Upper lobe of right lung (tissue), 1 donor: Measurements from ENCODE around the gene RPL10A. TPM values are rescaled to one million over a fixed set of nuclear protein-coding genes. Genes with fewer than 3 reads are reported as not detected.

Experiments
- ATAC-seq: fragments of 200-7000 bp; cut with Tn5 transposase; one replicate; pipeline ENCODE4 v1.9.1; 2020; ENCODE audit warnings: mild to moderate bottlenecking, moderate library complexity
- DNase-seq: peaks from one replicate; pipeline ENCODE4 v3.0.0-alpha.2; 2020
- H3K27ac ChIP-seq: fragments of 200-600 bp; one replicate; pipeline ENCODE4 v1.8.0; 2022
- H3K27me3 ChIP-seq: fragments of 200-600 bp; one replicate; pipeline ENCODE4 v1.8.0; 2022; ENCODE audit warnings: mild to moderate bottlenecking
- H3K36me3 ChIP-seq: fragments of 200-600 bp; one replicate; pipeline ENCODE4 v1.8.0; 2022
- H3K4me1 ChIP-seq: fragments of 200-600 bp; one replicate; pipeline ENCODE4 v1.8.0; 2022
- H3K4me3 ChIP-seq: fragments of 200-600 bp; one replicate; pipeline ENCODE4 v1.8.0; 2022; ENCODE audit warnings: mild to moderate bottlenecking
- H3K9me3 ChIP-seq: fragments of 200-600 bp; one replicate; pipeline ENCODE4 v1.8.0; 2022
- intact Hi-C: fragments of 100-400 bp; cut with DNase I; formaldehyde crosslinking; loops from one replicate; pipeline ENCODE4 v1.11.0; 2022
- total RNA-seq: library from RNA; stranded (reverse); fragmentation: NEBNext Ultra II Directional; extraction: Animal tissue kit (Norgen Biotek cat#: 25700); gene quantifications from one replicate; pipeline ENCODE4 v1.2.1, GENCODE V29; 2021
- TF ChIP-seq, protein P1 (sequence below): fragments of 200-600 bp; IDR thresholded peaks from one replicate; pipeline ENCODE4 v1.8.0; 2022; ENCODE audit warnings: antibody characterized with exemption
- donor health status: DM: no; HTN: yes; CAD: no; lungs with severe emphysema.

Gene RPL10A
- total RNA-seq, 1 donor from 2014 or later, result 941 TPM

DNA sequence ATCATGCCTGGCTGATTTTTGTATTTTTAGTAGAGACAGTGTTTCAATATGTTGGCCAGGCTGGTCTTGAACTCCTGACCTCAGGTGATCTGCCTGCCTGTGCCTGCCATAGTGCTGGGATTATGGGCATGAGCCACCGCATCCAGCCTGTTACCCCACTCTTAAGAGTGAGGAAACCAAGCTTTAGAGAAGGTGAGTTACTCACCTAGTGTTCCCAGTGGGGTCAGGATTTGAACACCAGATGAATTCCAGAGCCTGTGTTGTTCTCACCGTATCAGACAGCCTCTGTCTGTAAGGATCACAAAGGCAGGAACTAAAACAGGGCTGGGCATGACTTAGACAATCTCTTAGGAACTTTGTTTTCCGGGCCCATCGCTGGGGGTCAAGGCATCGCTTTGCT is 25.5 kb upstream of the RPL10A start:
- intact Hi-C loops, result no loop called here
- Histone ChIP-seq H3K9me3 (no peaks in the 10 kb centered on the region), H3K4me3 (no peak overlapping the region), H3K36me3 (no peaks in the 10 kb centered on the region), H3K27ac (no peak overlapping the region), H3K27me3 (no peaks in the 10 kb centered on the region), H3K4me1 (no peaks in the 10 kb centered on the region)
- ATAC-seq (no peak), DNase-seq (no peak)
- TF ChIP-seq, protein P1, sequence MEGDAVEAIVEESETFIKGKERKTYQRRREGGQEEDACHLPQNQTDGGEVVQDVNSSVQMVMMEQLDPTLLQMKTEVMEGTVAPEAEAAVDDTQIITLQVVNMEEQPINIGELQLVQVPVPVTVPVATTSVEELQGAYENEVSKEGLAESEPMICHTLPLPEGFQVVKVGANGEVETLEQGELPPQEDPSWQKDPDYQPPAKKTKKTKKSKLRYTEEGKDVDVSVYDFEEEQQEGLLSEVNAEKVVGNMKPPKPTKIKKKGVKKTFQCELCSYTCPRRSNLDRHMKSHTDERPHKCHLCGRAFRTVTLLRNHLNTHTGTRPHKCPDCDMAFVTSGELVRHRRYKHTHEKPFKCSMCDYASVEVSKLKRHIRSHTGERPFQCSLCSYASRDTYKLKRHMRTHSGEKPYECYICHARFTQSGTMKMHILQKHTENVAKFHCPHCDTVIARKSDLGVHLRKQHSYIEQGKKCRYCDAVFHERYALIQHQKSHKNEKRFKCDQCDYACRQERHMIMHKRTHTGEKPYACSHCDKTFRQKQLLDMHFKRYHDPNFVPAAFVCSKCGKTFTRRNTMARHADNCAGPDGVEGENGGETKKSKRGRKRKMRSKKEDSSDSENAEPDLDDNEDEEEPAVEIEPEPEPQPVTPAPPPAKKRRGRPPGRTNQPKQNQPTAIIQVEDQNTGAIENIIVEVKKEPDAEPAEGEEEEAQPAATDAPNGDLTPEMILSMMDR, result no peak

DNA sequence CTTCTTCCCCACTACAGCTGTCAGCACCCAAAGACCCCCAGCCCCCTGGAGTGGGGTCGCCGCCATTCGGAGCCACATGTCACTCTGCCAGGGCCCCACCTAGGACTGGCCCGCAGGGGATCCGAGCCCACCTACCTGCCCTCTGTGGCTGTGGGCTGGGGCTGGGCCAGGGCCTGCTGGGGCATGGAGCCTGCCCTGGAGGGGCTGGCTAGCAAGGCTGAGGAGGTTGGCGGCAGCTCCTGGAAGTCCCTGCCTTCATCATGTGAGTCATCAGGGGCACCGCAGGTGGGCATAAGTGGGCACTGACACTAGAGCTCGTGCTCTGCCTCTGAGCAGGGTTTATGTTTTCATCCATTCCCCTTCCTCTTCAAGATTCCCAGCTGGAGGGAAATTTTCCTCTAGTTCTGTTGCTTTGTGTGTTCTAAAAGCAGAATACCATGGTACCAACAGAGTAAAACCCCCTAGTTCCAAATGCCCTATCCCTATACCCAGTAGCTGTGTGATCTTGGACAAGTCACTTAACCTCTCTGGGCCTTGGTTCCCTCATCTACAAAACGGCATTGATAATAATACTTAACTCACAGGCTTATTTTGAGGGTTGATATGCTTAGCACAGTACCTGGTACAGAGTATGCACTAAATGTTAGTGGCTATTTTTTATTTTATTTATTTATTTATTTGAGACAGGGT is 24.7 kb upstream of the RPL10A start:
- no peaks in the 10 kb centered on the region for H3K9me3 ChIP-seq
- ATAC-seq, result peak; percentile 30
- TF ChIP-seq, protein P1, result no peak
- intact Hi-C loops, result no loop called here
- no peaks in the 10 kb centered on the region for H3K27me3 ChIP-seq
- H3K4me3 ChIP-seq, result no peak overlapping the region
- no peaks in the 10 kb centered on the region for H3K36me3 ChIP-seq
- no peaks in the 10 kb centered on the region for H3K4me1 ChIP-seq
- H3K27ac ChIP-seq, result no peak overlapping the region
- DNase-seq, result no peak

DNA sequence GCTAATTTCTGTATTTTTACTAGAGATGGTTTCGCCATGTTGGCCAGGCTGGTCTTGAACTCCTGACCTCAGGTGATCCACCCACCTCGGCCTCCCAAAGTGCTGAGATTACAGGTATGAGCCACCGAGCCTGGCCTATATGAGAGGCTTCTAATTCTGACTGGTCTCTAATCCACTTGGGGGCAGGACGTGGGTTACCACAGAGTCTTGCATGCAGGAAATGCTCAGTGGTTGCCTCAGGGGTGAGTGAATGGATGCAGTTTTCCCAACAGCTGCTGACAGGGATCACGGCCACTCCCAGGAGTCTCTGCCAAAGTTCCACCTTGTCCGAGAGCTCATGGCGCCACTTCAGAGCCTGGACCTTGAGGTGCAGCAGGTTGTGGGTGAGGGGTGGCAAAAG is 22.5 kb upstream of the RPL10A start:
- H3K4me1 ChIP-seq, result no peaks in the 10 kb centered on the region

GRCh38 chr6:35448191-35448590 is 20.0 kb upstream of the RPL10A start:
- no peak overlapping the region for H3K4me3 ChIP-seq
- intact Hi-C loops, result loop anchor here (5.0 kb wide), 1 partner anchor 106 kb away; the partner anchor contains the start of gene PPARD
- no peaks in the 10 kb centered on the region for H3K36me3 ChIP-seq
- ATAC-seq, result no peak
- H3K27ac ChIP-seq, result no peak overlapping the region
- H3K9me3 ChIP-seq, result no peaks in the 10 kb centered on the region
- H3K27me3 ChIP-seq, result no peaks in the 10 kb centered on the region
- no peak for DNase-seq
- TF ChIP-seq, protein P1, result no peak
- H3K4me1 ChIP-seq, result peaks cover 8% of the 10 kb centered on the region

More for the DNA sequence above, 22.5 kb upstream of the RPL10A start:
- H3K4me3 ChIP-seq, result no peak overlapping the region
- H3K27ac ChIP-seq, result no peak overlapping the region
- intact Hi-C loops, result loop anchor here (5.0 kb wide), 1 partner anchor 103 kb away; the partner anchor contains the start of gene PPARD
- ATAC-seq (no peak), DNase-seq (no peak)
- H3K27me3 ChIP-seq, result no peaks in the 10 kb centered on the region
- H3K36me3 ChIP-seq, result no peaks in the 10 kb centered on the region
- H3K9me3 ChIP-seq, result no peaks in the 10 kb centered on the region
- TF ChIP-seq, protein P1, result no peak

GRCh38 chr6:35449287-35449881 is 18.8 kb upstream of the RPL10A start:
- Histone ChIP-seq H3K36me3 (no peaks in the 10 kb centered on the region), H3K27ac (no peak overlapping the region), H3K4me3 (no peak overlapping the region), H3K9me3 (no peaks in the 10 kb centered on the region), H3K4me1 (peaks cover 19% of the 10 kb centered on the region), H3K27me3 (no peaks in the 10 kb centered on the region)
- intact Hi-C loops, result loop anchor here (5.0 kb wide), 1 partner anchor 107 kb away; the partner anchor contains the start of gene PPARD
- DNase-seq, result no peak
- ATAC-seq, result peak; percentile 66
- TF ChIP-seq, protein P1, result peak; percentile 74
